Measurements from ENCODE around the gene CAMK2D.

CAMK2D gene

GRCh38 chr4:113524096-113524495, 237.4 kb downstream of the CAMK2D start:
- DNase-seq (ENCODE audit: low read depth): no peak

- no peak for DNase-seq (ENCODE audit: low read depth)
Observed at GRCh38 chr4:113522433-113522832, 239.1 kb downstream of the CAMK2D start.

DNA sequence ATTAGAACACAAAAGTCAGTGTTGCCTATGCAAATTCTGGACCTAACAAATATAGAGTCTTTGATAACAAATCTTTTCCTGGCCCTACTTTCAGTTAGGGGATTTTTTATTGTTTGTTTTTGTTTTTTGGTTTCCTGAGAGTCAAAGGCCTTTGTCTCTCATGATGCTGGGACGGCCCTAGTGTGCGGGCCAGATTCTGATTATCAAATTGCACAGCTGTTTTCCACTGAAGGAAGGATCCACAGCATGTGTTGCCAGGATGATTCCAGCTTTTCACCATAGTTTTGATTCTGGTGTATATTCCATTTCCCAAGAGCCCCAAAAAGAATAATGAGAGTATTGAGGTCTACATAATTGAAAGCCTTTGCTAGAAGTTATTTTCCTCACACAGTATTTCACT, 248.2 kb downstream of the CAMK2D start:
- DNase-seq (ENCODE audit: low read depth): no peak

DNA sequence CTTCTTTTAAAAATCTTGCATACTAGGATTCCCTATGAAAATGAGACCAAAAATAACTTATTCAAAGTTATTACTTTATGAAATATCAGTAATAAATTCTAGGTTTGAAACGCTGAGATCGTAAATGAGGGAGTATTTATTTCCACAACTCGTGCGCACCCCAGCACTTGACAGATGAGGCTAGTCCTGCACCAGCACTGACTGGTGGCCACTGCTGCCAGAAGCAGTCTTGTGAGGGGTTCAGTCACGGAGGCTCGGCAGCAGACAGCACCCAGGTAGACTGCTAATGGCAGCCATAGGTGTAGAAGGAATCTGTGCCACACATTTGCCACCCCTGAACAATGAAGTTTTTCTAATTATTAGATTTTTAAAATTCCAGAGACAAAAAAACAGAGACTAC, 248.7 kb downstream of the CAMK2D start:
- no peak for DNase-seq (ENCODE audit: low read depth)

GRCh38 chr4:113511944-113512343, 249.6 kb downstream of the CAMK2D start:
- no peak for DNase-seq (ENCODE audit: low read depth)

- no peak for DNase-seq (ENCODE audit: low read depth)
Observed at GRCh38 chr4:113509851-113510250, 251.7 kb downstream of the CAMK2D start.

DNA sequence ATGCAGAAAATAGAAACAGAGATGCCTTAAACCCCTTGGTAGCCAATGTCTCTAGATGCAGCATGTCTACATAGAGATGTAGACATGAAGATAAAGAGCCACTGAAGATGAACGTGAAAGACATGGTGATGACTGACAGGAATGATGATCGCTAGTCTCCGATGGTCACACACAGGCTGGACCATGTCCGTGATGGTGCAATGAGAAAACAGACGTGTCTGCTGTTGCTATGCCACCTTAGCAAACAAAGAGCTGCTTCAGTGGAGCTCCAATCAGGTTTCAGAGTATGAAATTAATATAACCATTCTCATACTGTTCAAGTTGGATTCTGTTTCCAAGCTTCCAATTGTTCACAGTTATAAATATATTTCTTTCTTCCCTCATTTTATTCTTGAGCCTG, 256.5 kb downstream of the CAMK2D start:
- no peak for DNase-seq (ENCODE audit: low read depth)

GRCh38 chr4:113504422-113504821, 257.1 kb downstream of the CAMK2D start:
- no peak for DNase-seq (ENCODE audit: low read depth)

DNA sequence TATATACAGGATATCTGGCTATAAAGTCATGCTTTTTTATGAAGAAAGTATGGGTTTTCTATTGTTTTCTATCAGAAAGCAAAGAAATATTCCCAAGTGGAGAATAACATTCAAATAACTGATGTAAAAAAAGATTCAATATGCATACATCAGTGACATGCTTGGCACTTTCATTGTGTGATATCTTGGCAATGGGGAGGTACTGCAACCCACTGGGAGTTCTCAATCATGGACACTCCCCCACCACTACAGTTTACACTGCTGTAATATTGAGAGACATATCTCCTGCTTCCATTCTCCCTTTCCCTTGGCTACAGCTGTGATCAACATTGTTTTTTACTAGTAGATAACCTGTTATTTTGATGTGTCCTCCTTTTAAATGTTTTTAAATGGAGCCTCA, 257.8 kb downstream of the CAMK2D start:
- no peak for DNase-seq (ENCODE audit: low read depth)

GRCh38 chr4:113502906-113503305, 258.6 kb downstream of the CAMK2D start:
- no peak for DNase-seq (ENCODE audit: low read depth)

GRCh38 chr4:113502476-113502875, 259.1 kb downstream of the CAMK2D start:
- DNase-seq (ENCODE audit: low read depth): no peak

DNA sequence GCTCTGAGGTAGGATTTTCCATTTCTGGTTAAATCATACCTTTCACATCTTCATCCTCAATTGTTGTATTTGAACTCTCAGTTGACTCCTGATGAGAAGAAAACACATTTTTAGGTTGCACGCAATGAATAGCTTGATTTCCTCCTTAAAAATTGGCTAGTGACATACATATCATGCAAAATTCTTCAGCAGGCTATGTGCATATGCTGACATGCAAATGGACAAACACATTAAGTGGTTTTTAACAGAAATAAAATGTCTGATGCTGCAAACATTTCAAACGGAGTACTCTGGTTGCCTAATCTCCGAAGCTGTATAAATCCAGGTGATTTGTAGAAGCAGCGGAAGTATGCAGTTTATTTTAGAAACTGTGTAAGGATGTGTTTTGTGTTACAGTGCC, 261.1 kb downstream of the CAMK2D start:
- no peak for DNase-seq (ENCODE audit: low read depth)

- no peak for DNase-seq (ENCODE audit: low read depth)
Observed at GRCh38 chr4:113499696-113500095, 261.8 kb downstream of the CAMK2D start.

- DNase-seq (ENCODE audit: low read depth): no peak
Observed at GRCh38 chr4:113499166-113499565, 262.4 kb downstream of the CAMK2D start.

DNA sequence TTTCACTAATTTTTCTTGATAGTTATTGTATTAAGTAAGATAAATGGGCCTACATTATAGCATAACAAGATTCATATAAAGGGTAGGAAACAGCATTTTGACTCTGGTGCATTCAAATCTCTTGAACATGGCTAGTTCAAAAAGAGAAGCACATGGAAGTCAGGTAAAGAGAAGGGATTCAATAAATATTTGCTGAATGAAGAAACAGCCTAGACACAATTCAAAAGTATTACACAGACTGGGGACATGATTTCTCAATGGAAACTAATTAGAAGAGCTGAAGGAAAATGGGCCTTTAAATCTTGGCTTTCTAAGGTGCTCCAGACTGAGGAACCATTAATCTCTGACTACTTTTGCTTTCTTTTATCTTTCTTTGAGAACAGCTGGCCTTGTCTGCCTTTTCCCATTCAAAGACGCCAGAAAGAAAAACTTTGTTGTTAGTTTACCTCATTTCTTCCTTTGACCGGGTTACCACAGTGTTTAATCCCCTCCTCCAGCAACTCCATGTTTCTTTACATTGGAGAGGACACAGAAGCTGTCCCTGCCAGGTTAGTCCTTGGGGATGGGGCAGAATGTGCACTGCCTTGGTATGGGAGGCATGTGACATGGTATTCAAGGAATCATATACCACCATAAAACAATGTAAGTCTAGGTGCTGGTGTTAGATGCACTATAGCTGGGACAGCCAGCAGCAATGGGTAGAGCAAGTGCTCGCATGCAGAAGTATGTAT, 264.2 kb downstream of the CAMK2D start:
- no peak for DNase-seq (ENCODE audit: low read depth)

DNA sequence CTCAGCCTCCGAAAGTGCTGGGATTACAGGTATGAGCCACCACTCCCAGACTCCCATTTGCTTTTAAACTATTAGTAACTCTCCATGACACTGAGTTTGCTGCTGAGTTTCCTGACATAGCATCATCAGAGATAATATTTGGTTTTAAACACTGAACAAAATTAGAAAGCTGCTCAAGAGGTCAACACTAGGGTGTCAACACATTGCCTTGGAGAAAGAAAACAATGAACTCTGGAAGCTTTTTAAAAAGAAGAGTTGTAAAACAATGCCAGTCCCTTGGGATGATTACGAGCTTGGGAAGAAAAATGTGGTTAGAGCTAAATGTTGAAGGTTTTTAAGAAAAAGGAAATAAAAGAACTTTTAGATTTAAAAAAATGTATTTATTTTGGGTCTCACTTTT, 264.8 kb downstream of the CAMK2D start:
- DNase-seq (ENCODE audit: low read depth): no peak

- DNase-seq (ENCODE audit: low read depth): no peak
Observed at GRCh38 chr4:113495790-113496189, 265.7 kb downstream of the CAMK2D start.

GRCh38 chr4:113483131-113483530, 278.4 kb downstream of the CAMK2D start:
- no peak for DNase-seq (ENCODE audit: low read depth)

- no peak for DNase-seq (ENCODE audit: low read depth)
Observed at GRCh38 chr4:113482325-113482724, 279.2 kb downstream of the CAMK2D start.

GRCh38 chr4:113481820-113482219, 279.7 kb downstream of the CAMK2D start:
- no peak for DNase-seq (ENCODE audit: low read depth)

GRCh38 chr4:113480109-113480508, 281.4 kb downstream of the CAMK2D start:
- no peak for DNase-seq (ENCODE audit: low read depth)

DNA sequence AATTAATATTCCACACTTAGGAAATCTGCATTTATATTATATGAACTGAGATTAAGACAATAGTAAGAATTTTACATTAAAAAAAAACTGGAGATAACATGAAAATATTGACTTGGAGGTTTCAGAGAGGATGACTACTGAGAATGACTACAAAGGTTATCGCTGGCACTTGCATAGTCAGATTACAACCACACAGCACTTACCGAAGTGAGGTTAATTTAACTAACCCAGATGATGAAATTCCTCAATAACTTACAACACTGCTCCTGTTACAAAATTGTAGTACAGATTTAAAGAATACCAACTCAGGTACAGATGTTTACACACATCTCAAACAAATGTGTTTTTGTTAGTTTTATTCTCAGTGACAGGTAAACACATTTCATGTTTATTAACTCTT, 283.5 kb downstream of the CAMK2D start:
- DNase-seq (ENCODE audit: low read depth): no peak

DNA sequence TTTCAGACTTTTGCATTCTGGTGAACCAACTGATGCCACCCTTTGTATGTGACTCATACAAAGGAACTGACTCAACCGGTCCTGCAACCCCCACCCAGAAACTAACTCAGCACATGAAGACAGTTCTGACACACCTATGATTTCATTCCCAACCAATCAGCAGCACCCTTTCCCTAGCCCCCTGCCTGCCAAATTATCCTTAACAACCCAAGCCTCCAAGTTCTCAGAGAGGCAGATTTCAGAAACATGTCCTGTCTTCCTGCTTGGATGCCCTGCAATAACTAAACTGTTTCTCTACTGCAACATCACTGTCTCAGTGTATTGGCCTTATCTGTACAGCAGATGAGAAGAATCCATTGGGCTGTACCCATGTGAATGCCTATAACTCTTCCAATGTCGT, 284.7 kb downstream of the CAMK2D start:
- peak; percentile 27 for DNase-seq (ENCODE audit: low read depth)

DNA sequence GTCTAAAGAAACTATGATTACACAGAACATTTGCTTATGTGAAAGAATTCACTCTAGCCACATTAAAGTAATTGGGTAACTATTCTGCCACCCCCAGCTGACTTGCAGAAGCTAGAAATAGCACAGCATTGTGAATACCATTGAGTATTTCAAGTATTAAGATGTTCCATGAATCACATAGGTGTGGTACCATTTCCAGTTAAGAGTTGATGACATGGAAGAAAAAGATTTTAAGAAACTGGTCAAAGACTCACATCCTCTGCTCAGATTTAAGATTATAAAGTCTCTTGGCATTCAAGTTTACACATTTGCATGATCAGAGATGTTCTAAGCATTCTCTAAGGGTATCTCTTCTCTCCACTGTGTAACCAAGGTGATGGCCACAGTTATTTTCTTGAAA, 287.5 kb downstream of the CAMK2D start:
- DNase-seq (ENCODE audit: low read depth): no peak

DNA sequence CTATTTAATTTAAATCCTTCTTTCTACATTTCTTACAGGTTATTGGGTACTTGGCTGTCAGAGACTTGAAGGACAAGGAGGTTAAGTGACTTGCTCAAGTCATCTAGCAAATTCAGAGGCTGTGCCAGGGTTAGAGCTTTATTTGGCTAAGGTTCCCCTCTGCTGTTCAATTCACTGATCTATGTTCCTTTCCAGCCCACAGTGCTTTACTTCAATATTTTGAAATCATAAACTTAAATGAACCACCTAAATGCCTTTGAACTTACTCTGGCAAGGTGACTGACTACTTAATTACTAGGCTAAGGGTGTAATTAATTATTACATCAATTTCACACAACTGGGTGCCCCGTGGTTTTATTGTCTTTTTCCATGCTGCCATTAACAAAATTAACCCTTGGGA, 288.7 kb downstream of the CAMK2D start:
- DNase-seq (ENCODE audit: low read depth): no peak
